ENCODE data around the gene KLF5. TPM values are rescaled to one million over a fixed set of nuclear protein-coding genes. Genes with fewer than 3 reads are reported as not detected.

The KLF5 gene
- total and polyA plus RNA-seq, 9 donors = 2.1 to 45.7 (median 6.9) TPM

- no peak overlapping the region for H3K4me3 ChIP-seq
- WGBS, 3 donors = 90 to 95% (median 94%) methylated on average over 3 of the region's 3 CpGs
- no peaks in the 10 kb centered on the region for H3K4me1 ChIP-seq (ENCODE audit: insufficient read depth)
- H3K9me3 ChIP-seq = no peaks in the 10 kb centered on the region
- TF ChIP-seq EP300 (IDR thresholded peaks at IDR 0.05) (no peak), POLR2A (IDR thresholded peaks at IDR 0.05) (no peak), CTCF (IDR thresholded peaks at IDR 0.05) (no peak)
- H3K27ac ChIP-seq = no peak overlapping the region
- intact Hi-C loops (cut with DNase I) = no loop called here
- no peaks in the 10 kb centered on the region for H3K27me3 ChIP-seq
- no peak for DNase-seq
- no peaks in the 10 kb centered on the region for H3K36me3 ChIP-seq
These were observed 60.8 kb downstream of the KLF5 start for GRCh38 chr13:73119612-73120011.

Small RNAs within 50 kb of the gene (small RNA-seq; reads per million reads assigned to genes)
- gene RNU6-66P = not detected

Data from ovary (tissue), 9 donors.